Adipose tissue (tissue), 3 donors: ENCODE results near the gene FOXJ2. TPM values are rescaled to one million over a fixed set of nuclear protein-coding genes. Genes with fewer than 3 reads are reported as not detected.
A peak's percentile ranks its signal among the peaks of the same experiment; 100 is the strongest.
"Not testable (repeated sequence)": the region's sequence is repeated elsewhere in the genome, so short reads cannot be mapped to it uniquely, and the experiment has no call there.

ENCODE experiments used
- H3K27ac ChIP-seq: one replicate; pipeline ENCODE4 v1.5.1; 2013; ENCODE audit warnings: low read depth, low read length
- WGBS, 3 donors: extraction: QIAGEN DNeasy Blood & Tissue Kit; methylation state at CpG; one replicate each; pipeline ENCODE4 v1.1.7; 2013; 5-methylcytosine and 5-hydroxymethylcytosine counted together
- polyA plus RNA-seq, 3 donors: library from polyadenylated mRNA; stranded (reverse); fragments of 200-250 nt; gene quantifications; one replicate each; pipeline ENCODE4 v1.2.3, GENCODE V29; 2013
- donor health status: healthy with polysubstance abuse.
- donor health status: Bipolar disorder and iron deficiency.
- donor health status: healthy.

The FOXJ2 gene
- polyA plus RNA-seq = 1 to 10 TPM; 4.8 to 8.7 (median 7.6) TPM

DNA sequence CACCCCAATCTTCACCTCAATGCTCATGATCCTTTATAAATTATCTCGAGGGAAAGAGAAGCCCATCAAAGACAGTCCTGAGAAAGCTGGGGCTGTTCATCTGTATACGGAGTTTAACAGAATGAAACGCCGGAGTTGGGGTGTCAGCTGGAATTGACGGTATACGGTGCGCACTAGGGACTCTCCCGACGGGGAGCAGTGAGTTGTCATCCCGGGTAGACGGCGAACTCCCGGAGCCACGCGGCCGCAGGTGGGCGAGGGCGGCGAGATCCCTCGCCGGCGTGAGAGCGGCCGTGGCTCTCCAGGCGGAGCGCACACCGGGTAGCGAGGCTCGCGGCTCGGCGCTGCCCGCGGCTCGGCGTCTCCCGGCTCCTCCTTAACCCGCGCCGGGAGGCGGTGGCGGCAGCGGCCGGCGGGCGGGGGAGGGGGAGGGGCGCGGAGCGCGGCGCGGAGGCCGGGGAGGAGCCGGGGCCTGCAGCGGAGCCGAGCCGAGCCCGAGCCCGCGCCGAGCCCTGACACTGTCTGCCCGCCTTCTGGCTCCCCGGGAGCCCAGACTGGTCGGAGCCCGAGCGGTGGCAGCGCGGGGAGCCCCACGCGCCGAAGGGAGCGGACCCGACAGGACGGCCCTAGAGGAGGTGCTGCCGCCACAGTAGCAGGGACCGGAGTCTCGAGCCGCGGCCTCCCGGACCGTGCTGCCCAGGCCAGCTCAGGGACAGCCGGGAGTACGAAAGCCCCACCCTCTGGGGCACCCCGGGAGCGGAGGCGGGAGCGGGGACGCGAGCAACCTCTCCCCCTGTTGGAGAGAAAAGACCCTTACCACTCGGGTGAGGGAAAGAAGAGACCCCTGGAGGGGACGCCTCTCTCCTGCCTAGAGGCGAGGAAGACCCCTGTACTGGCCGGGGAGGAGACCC is at the start of gene FOXJ2:
TSS of gene FOXJ2 (plus strand) at position 475 of the 911 bp plus-strand sequence. CDS start 7,117 bp downstream, outside the sequence.
- 0 to 1% (median 0%) methylated on average over 62 to 87 of the region's 93 CpGs for WGBS, 3 donors
- peak within 1 kb of the TSS; percentile 73 for H3K27ac ChIP-seq

DNA sequence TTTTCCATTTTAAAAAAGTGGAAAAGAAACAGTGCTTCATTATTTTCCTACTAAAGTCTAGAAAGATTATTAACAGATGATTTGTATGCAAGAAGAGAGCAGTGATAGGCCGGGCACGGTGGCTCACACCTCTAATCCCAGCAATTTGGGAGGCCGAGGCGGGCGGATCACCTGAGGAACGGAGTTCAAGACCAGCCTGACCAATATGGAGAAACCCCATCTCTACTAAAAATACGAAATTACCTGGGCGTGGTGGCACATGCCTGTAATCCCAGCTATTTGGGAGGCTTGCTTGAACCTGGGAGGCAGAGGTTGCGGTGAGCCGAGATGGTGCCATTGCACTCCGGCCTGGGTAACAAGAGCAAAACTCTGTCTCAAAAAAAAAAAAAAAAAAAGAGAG is 49.5 kb upstream of the FOXJ2 start:
- WGBS, 3 donors = 86 to 96% (median 95%) methylated on average over 10 to 11 of the region's 11 CpGs
- H3K27ac ChIP-seq = not testable (repeated sequence)

DNA sequence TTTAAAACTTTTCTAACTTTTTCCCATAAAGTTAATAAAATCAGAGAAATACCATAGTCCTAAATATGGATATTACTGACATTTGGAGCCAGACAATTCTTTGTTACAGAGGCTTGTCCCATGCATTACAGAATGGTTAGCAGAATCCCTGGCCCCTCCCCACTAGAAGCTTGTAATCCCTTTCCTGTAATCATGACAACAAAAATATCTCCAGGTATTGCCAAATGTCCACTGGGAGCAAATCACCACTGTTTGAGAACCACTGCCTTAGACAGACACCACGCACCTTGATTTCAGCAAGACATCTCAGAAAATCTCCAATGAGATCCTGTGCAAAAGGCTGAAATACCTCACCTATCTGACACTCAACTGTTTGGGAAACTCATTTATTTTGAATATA is 49.1 kb upstream of the FOXJ2 start:
- WGBS, 3 donors = 87 to 95% (median 90%) methylated on average over 1 of the region's 1 CpG

DNA sequence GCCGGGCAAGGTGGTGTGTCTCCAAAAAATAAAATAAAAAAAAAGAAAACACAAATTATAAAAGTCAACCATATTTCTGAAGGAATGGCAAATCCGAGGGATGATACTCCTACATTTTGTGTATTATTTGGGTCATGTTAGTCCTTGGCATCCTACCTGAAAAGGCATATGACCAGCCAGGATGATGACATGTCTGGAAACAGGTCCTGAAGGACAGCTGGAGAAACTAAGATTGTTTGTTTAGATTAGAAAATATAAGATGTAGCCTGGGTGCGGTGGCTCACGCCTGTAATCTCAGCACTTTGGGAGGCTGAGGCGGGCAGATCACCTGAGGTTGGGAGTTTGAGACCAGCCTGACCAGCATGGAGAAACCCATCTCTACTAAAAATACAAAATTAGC is 47.6 kb upstream of the FOXJ2 start:
- 76 to 93% (median 90%) methylated on average over 5 of the region's 5 CpGs for WGBS, 3 donors
- H3K27ac ChIP-seq = no peak overlapping the region

More for the DNA sequence above, 49.1 kb upstream of the FOXJ2 start:
- not testable (repeated sequence) for H3K27ac ChIP-seq

DNA sequence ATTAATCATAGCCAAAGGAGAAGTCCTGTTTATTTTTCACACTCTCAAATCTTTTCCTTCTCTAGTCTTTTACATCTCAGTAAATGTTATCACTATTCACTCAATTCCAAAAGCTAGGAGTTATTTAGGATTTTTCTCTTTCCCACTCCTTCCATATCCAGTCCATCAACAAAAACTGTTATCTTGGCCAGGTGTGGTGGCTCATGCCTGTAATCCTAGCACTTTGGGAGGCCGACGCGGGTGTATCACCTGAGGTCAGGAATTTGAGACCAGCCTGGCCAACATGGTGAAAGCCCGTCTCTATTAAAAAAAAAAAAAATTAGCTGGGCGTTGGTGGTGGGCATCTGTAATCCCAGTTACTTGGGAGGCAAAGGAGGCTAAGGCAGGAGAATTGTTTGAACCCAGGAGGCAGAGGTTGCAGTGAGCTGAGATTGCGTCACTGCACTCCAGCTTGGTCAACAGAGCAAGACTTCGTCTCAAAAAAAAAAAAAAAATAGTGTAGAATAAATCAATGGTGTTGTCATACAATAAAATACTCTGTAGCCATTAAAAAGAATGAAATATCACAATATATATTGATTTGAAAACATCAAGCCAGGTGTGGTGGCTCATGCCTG is 46.6 kb upstream of the FOXJ2 start:
- 82 to 87% (median 86%) methylated on average over 7 of the region's 7 CpGs for WGBS, 3 donors

DNA sequence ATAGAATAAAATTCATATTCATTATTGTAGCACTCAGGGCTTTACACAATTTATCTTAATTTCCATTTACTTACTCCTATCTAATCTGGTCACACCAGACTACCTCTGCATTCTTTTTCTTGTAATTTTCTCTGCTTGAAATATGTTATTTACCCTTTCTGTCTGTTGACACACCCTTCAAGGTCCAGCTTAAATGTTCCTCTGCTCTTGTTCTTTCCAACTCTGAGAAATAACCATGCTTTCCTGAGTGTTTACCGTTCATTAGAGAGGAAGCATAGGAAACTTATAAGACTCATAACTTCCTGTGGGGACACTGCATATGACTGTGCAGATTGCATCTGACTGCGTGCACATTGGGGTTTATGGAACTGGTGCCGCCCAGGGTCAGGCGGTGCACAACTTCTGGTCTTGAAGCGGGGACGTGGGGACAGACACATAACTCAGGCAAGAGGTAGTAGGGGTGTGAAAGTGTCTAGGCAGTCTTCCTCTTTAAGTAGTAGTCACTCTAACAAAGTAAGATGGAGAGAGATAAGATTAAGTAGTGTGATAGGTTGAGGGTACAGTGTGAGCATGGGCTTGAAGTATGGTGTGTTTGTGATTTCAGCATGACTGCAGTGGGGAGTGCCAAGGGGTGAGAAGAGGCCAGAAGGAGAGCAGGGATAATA is 42.6 kb upstream of the FOXJ2 start:
- WGBS, 3 donors = 31 to 42% (median 33%) methylated on average over 6 of the region's 6 CpGs
- H3K27ac ChIP-seq = no peak overlapping the region

More for the DNA sequence above, 46.6 kb upstream of the FOXJ2 start:
- H3K27ac ChIP-seq = no peak overlapping the region

DNA sequence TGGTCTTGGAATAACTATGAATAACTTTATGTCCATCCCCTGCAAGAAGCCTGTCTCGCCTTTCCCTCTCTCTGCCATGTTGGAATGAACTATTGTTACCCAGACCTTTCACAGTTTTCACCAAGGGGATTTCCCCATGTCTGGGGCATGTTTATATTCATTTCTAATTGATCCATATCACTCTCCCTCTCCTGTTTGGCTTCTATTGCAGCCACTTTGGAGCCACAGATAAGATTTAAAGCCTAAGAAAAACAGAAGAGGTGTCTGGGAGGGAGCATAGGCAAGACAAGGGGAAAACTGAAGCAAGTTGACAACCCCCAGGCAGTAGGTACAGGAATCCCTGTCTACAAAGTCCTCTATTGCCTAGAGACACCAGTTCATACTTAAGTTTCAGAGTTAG is 41.0 kb upstream of the FOXJ2 start:
- no peak overlapping the region for H3K27ac ChIP-seq
- 84 to 100% (median 97%) methylated on average over 1 of the region's 1 CpG for WGBS, 3 donors

DNA sequence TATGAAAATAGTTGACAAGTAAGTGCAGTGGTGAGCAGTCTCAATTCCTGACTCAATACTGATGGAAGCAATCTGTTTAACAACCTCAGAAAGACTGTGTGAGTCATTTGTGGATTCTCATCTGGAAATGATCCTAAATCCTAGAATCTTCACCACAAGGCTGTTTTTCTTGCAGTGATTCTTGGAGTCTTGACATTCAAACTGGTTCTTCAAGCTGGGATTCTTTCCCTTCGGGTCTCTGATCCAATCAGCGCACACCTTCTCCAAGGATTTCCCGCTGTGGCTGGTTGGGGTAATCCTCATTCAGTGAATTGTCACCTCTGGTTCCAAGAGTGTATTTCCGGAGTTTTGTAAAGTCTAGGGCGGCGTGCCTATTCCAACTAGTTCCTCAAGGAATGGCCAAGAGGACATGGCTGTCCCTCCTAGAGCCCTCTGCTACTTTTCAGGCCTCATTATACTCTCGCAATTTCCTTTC is 37.7 kb upstream of the FOXJ2 start:
- 69 to 76% (median 76%) methylated on average over 7 of the region's 7 CpGs for WGBS, 3 donors
- no peak overlapping the region for H3K27ac ChIP-seq

DNA sequence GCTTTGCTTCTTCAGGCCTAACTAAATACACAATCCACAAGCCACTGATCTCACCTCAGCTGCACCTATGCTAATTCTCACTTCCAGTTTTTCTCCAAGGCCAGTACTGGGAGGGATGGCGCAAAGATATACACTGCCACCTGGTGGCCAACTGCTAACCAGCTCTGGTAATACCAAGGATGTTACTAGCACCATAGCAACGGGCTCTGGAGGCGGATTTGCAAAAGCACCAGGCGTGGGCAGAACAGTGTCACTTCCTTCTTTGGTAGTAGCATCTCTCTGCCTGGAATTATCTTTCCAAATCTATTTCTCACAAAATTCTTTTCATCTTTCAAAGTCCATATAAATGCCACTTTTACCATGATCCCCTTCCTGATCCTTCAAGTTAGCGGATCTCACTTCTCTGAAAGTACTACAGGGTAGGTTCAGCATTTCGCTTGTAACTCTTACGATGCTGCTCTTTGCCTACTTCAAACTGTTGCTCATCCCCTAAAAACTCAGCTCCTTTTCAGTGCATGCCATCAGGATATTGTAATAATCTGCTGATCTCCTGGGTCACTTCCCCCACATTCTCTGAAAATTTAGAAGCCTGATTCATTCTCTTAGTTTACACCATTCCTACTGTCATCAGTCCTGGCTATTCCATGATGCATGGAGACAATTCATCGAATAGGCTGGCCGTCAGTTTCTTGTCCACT is 37.1 kb upstream of the FOXJ2 start:
- WGBS, 3 donors = 38 to 41% (median 38%) methylated on average over 9 of the region's 9 CpGs

DNA sequence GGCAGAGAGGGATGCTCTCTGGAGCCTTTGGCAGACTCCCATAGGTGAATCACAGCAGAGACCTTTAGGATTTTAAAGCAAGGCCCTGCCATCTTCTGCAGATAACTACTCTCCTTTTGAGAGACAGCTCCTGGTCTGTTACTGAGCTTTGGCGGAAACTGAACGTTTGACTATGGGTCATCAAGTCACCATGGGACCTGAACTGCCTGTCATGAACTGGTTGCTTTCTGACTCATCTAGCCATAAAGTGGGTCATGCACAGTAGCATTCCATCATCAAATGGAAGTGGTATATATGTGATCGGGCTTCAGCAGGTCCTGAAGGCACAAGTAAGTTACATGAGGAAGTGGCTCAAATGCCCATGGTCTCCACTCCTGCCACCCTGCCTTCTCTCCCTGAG is 31.7 kb upstream of the FOXJ2 start:
- 87 to 95% (median 88%) methylated on average over 3 of the region's 3 CpGs for WGBS, 3 donors
- H3K27ac ChIP-seq = not testable (repeated sequence)

More for the DNA sequence above, 37.1 kb upstream of the FOXJ2 start:
- H3K27ac ChIP-seq = no peak overlapping the region

DNA sequence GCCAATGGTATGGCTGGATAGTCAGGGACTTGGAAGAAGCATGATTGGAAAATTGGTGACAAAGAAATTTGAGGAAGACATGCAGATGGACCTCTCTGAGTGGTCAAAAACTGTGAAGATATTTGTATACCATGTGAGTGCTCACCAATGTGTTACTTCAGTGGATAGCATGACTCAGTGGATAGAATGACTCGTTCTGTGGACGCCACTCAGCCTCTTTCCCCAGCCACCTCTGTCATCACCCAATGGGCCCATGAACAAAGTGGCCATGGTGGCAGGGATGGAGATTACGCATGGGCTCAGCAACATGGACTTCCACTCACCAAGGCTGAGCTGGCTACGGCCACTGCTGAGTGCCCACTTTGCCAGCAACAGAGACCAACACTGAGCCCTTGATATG is 31.0 kb upstream of the FOXJ2 start:
- not testable (repeated sequence) for H3K27ac ChIP-seq
- 88 to 96% (median 88%) methylated on average over 4 of the region's 4 CpGs for WGBS, 3 donors

DNA sequence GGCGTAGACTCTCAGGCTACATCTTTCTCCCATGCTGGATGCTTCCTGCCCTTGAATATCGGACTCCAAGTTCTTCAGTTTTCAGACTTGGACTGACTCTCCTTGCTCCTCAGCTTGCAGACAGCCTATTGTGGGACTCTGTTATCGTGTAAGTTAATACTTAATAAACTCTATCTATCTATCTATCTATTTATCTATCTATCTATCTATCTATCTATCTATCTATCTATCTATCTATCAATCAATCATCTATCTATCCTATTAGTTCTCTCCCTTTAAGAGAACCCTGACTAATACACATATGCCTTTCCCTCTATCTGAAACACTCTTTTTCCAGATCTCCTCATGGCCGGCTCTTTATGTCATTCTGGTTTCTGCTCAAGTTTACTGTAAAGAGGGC is 27.6 kb upstream of the FOXJ2 start:
- 90 to 94% (median 92%) methylated on average over 4 of the region's 4 CpGs for WGBS, 3 donors

DNA sequence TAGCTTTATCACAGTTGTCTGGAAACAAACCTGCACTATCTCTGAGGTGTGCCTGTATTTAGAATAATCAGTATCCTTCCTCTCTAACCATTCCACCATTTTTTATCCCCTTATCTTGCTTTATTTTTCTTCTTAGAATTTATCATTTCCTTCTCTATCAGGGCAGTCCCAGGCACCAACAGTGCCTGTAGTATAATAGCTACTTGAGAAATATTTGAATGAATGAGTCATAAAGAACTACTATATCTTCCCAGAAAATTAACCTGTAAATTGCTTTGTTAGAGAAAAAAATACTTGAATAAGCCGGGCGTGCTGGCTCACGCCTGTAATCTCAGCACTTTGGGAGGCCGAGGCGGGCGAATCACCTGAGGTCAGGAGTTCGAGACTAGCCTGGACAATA is 21.2 kb upstream of the FOXJ2 start:
- WGBS, 3 donors = 71 to 87% (median 86%) methylated on average over 7 of the region's 7 CpGs
- H3K27ac ChIP-seq = no peak overlapping the region

More for the DNA sequence above, 27.6 kb upstream of the FOXJ2 start:
- not testable (repeated sequence) for H3K27ac ChIP-seq

DNA sequence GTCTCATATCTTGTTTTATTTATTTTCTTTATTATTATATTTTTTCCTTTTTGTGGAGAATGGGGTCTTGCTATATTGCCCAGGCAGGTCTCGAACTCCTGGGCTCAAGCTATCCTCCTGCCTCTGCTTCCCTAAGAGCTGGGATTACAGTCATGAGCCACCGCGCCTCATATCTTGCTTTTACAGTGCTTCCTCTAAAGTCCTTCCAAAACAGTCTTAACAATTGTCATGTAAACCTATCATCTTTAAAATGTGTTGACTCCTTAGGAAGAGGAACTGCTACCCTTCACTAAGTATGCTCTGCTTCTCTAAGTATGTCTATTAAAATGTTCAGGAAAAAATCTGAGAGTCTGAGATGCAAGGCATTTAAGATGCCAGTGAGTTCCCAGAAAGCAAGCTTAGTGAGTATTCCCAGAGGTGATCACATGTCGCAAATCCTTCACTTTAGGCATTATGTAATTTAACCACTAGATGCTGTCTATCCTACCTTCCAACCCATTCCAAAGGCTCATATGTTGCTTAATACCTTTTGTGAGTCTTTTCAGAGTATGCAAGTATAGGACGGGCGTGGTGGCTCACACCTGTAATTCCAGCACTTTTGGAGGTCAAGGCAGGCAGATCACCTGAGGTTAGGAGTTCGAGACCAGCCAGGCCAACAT is 19.7 kb upstream of the FOXJ2 start:
- WGBS, 3 donors = 85 to 87% (median 86%) methylated on average over 7 of the region's 7 CpGs
- no peak overlapping the region for H3K27ac ChIP-seq

DNA sequence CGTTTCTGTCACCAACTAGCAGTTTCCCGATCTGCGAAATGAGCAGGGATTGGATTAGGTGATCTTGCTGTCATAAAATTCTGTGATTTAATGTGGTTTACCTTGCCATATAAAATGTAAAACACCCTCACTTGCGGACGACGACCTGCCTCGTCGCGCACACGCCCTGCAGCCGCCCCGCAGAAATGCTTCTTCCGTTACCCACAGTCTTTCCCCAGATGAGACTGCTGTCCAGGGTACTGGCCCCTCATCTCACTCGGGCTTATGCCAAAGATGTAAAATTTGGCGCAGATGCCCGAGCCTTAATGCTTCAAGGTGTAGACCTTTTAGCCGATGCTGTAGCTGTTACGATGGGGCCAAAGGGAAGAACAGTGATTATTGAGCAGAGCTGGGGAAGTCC is 17.7 kb upstream of the FOXJ2 start:
- WGBS, 3 donors = 51 to 62% (median 55%) methylated on average over 18 of the region's 18 CpGs
- H3K27ac ChIP-seq = no peak overlapping the region

DNA sequence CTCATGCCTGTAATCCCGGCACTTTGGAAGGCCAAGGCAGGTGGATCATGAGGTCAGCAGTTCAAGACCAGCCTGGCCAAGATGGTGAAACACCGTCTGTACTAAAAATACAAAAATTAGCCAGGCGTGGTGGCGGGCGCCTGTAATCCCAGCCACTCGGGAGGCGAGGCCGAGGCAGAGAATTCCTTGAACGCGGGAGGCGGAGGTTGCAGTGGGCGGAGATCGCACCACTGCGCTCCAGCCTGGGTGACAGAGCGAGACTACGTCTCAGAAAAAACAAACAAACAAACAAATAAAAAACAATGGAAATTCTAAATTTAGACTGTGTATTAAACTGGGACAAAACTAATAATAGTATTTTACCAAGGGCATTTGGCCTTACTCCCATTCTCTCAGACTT is 14.3 kb upstream of the FOXJ2 start:
- not testable (repeated sequence) for H3K27ac ChIP-seq
- WGBS, 3 donors = 56 to 67% (median 65%) methylated on average over 16 of the region's 16 CpGs

DNA sequence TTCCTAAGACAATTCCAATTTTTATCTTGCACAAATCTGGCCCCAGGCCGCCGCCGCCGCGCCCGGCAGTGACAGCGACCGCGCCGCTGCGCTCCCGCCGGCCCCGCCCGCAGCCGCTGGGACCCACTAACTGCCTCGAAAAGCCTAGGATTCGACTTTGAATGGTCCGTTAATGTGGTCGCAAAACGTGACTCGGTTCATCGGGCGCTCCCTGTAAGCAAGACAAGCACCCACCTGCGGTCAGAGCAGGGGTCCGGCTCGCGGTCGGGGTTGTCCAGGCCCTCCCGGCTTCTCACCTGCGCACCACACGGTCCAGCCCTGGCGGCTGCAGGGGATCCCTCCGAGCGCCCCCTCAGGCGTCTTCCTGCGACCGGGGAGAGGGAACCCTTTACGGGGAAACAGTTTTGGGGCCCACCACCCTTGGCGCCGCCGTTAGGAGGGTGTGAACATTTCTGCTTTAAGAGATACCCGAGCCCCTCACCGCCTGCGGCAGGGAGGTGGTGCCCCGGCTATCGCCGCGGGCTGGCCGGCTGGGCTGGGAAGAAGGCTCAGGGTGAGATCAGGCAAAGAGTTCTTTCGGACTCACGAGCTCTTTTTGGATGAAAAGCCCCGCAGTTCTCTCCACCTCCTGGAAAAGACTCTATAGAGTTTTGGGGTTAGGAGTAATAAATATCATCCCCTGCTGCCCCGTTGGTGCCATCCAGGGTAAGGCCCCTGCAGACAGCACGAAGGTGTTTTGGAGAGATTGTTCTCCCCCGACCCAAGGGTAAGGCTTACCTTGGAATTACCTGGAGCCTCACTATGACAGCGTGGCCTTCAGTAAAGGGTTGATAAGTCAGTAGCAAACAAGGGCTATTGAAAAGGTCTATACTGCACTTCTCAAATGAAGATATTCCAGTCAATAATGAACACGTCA is 13.6 kb upstream of the FOXJ2 start:
- 2 to 3% (median 2%) methylated on average over 58 of the region's 58 CpGs for WGBS, 3 donors
- H3K27ac ChIP-seq = no peak overlapping the region
